ENCODE data around the gene PARVB. TPM values are rescaled to one million over a fixed set of nuclear protein-coding genes. Genes with fewer than 3 reads are reported as not detected.

PARVB gene
- total RNA-seq, 1 donor from 2014 or later: 94.6 TPM

DNA sequence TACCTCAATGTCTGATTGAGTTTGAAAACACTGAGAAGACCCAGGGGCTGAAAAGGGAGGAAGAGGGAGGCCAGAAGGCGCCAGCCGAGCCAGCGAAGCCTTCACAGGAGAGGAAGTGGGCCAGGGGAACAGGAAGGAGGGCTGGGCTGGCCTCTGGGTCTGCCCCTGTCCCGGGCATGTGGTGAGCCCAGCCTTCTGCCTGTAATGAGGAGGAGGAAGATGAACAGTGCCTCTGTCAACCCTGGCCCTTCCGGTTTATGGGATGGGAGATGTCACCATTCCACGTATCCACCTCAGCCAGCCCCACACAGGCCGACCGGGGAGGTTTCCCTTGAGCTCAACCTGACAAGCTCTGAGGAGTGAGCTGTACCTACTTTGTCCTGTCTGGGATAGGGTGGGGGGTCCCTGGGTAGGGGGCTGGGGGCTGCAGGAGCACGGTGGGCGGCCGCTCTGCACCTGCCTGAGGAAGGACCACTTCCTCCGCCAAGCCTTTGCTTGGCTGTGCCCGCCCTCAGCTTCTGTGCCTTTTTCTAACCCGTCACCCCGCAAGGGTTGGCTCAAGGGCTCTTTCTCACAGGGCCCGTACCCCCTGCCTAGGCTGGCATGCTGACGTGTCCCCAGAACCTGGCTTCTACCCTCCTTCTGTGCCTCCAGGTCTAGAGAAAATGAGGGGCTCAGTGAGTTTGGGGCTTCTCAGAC, 158.6 kb downstream of the PARVB start:
- Histone ChIP-seq H3K36me3 (ENCODE audit: control insufficient read depth, insufficient read depth, low read length) (no peaks in the 10 kb centered on the region), H3K4me3 (ENCODE audit: low read depth, low read length) (no peak overlapping the region), H3K27me3 (ENCODE audit: control insufficient read depth, insufficient read depth, low read length) (peaks cover 12% of the 10 kb centered on the region)
- TF ChIP-seq, protein P1, sequence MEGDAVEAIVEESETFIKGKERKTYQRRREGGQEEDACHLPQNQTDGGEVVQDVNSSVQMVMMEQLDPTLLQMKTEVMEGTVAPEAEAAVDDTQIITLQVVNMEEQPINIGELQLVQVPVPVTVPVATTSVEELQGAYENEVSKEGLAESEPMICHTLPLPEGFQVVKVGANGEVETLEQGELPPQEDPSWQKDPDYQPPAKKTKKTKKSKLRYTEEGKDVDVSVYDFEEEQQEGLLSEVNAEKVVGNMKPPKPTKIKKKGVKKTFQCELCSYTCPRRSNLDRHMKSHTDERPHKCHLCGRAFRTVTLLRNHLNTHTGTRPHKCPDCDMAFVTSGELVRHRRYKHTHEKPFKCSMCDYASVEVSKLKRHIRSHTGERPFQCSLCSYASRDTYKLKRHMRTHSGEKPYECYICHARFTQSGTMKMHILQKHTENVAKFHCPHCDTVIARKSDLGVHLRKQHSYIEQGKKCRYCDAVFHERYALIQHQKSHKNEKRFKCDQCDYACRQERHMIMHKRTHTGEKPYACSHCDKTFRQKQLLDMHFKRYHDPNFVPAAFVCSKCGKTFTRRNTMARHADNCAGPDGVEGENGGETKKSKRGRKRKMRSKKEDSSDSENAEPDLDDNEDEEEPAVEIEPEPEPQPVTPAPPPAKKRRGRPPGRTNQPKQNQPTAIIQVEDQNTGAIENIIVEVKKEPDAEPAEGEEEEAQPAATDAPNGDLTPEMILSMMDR (IDR thresholded peaks at IDR 0.05; ENCODE audit: insufficient read depth, low read length, poor library complexity, severe bottlenecking): no peak
- DNase-seq (ENCODE audit: low read depth): no peak

DNA sequence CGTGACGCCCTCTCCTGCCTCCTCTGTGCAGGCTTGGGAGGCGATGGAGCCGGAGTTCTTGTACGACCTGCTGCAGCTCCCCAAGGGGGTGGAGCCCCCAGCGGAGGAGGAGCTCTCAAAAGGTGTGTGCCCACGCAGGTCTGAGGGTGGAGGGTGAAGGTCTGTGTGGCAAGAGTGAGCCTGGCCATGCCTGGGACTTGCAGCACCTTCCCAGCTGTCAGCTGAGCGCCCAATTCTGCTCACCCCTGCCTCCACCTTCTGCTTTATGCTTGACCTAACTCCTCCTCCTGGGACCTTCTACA, 159.1 kb downstream of the PARVB start:
- Histone ChIP-seq H3K36me3 (ENCODE audit: control insufficient read depth, insufficient read depth, low read length) (no peaks in the 10 kb centered on the region), H3K4me3 (ENCODE audit: low read depth, low read length) (no peak overlapping the region), H3K27me3 (ENCODE audit: control insufficient read depth, insufficient read depth, low read length) (peaks cover 12% of the 10 kb centered on the region)
- DNase-seq (ENCODE audit: low read depth): no peak
- TF ChIP-seq, protein P1 (IDR thresholded peaks at IDR 0.05; ENCODE audit: insufficient read depth, low read length, poor library complexity, severe bottlenecking): no peak

DNA sequence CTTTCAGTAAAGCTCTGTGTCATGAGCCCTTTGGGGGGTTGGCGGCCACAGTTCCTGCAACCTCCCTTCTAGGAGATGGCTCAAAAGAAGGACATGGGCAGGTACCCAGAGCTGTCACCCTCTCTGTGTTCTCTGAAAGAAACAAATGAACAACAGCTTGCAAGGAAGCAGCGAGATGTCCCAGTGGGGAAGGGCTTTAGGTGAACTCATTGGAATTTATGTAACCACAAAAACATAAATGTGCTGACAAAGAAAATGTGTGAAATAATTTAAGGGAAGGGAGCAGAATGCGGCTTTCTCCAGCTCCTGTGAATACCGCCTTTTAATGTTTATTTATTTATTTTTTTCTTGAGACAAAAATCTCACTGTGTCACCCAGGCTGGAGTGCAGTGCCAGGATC, 159.9 kb downstream of the PARVB start:
- Histone ChIP-seq H3K4me3 (ENCODE audit: low read depth, low read length) (no peak overlapping the region), H3K27me3 (ENCODE audit: control insufficient read depth, insufficient read depth, low read length) (peaks cover 12% of the 10 kb centered on the region), H3K36me3 (ENCODE audit: control insufficient read depth, insufficient read depth, low read length) (no peaks in the 10 kb centered on the region)
- TF ChIP-seq, protein P1 (IDR thresholded peaks at IDR 0.05; ENCODE audit: insufficient read depth, low read length, poor library complexity, severe bottlenecking): no peak
- no peak for DNase-seq (ENCODE audit: low read depth)

DNA sequence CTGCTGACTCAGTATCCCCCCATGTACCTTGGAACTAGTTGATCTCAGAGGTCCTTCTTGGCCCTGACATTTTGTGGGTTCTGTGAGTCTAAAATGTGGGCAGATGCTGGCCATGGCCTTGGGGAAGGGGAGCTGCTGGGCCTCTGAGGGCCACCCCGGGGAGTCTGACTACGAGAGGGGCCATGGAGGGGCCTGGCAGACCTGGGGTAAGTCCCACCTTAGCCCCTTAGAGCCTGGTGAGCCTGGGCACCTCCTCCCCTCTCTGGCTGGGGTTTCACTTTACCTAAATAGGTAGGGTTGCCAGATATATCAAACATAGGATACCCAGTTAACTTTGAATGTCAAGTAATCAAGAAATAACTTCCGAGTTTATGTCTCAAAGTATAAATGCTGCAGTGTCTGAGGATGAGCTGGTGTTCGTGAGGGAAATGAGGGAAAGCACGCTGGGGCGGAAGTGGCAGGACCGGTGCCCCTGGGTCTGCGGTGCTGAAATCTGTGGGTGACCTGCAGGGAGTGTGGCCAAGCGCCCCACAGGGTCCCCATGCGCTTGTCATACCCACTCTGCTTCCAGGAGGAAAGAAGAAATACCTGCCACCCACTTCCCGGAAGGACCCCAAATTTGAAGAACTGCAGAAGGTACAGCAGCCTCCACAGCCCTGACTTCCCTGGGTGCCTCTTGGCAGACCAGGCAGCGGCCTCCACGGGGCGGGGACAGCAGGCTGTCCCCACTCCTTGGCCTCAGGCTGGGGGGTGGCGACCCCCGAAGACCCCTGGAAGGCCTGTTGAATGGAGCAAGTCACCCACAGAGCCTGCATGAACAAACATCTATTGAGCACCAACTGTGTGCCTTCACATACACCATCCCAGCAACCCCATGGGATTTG, 161.4 kb downstream of the PARVB start:
- no peak overlapping the region for H3K4me3 ChIP-seq (ENCODE audit: low read depth, low read length)
- TF ChIP-seq, protein P1 (IDR thresholded peaks at IDR 0.05; ENCODE audit: insufficient read depth, low read length, poor library complexity, severe bottlenecking): no peak
- peaks cover 10% of the 10 kb centered on the region for H3K27me3 ChIP-seq (ENCODE audit: control insufficient read depth, insufficient read depth, low read length)
- H3K36me3 ChIP-seq (ENCODE audit: control insufficient read depth, insufficient read depth, low read length): no peaks in the 10 kb centered on the region
- no peak for DNase-seq (ENCODE audit: low read depth)

DNA sequence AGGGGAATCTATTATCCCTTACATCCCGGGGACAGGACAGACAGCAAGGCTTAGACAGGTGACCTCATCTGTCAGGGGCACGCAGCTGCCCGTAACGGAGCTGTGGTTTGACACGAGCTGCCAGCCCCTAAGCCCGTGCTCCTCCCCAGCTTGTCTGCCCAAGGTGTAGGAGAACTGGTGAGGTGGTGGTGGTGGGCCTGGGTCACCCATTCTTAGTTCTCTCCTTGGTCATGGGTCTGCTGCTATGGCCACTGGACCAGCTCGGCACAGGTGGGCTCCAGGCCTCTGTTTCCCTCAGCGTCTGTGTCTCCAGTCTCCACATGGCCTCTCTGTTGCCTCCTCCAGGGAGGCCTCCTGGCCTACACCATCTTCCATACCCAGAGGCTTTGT, 162.0 kb downstream of the PARVB start:
- no peak for DNase-seq (ENCODE audit: low read depth)
- H3K4me3 ChIP-seq (ENCODE audit: low read depth, low read length): no peak overlapping the region
- TF ChIP-seq, protein P1 (IDR thresholded peaks at IDR 0.05; ENCODE audit: insufficient read depth, low read length, poor library complexity, severe bottlenecking): no peak
- H3K27me3 ChIP-seq (ENCODE audit: control insufficient read depth, insufficient read depth, low read length): peaks cover 10% of the 10 kb centered on the region
- H3K36me3 ChIP-seq (ENCODE audit: control insufficient read depth, insufficient read depth, low read length): no peaks in the 10 kb centered on the region
